GM21367 (cell line): Measurements from ENCODE around the gene AGPAT2.
"Not testable (repeated sequence)": the region's sequence is repeated elsewhere in the genome, so short reads cannot be mapped to it uniquely, and the experiment has no call there.

Experiments used
- ATAC-seq: cut with Tn5 transposase; IDR thresholded peaks from one replicate; pipeline ENCODE4 v1.9.1; 2021; ENCODE audit not compliant: unreplicated experiment

The AGPAT2 gene

DNA sequence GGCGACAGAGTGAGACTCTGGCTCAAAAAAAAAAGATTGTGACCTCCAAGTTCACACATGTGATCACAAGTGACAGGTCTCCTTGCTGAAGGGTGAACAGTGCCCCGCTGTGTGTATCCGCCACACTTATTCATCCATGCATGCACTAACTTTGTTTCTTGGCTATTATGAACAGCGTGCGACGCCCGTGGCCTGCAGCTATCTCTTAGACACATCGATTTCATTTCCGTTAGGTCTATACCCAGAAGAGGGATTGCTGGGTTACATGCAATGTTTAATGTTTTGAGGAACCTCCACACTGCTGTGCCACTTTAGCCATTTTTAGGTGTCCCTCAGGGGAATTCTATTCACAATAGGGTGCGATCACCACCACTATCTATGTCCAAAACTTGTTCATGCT, 36.6 kb downstream of the AGPAT2 start:
- ATAC-seq, result no peak

- no peak for ATAC-seq
Observed at GRCh38 chr9:136650021-136650420, 37.2 kb downstream of the AGPAT2 start.

- ATAC-seq, result no peak
Observed at GRCh38 chr9:136648751-136649150, 38.5 kb downstream of the AGPAT2 start.

DNA sequence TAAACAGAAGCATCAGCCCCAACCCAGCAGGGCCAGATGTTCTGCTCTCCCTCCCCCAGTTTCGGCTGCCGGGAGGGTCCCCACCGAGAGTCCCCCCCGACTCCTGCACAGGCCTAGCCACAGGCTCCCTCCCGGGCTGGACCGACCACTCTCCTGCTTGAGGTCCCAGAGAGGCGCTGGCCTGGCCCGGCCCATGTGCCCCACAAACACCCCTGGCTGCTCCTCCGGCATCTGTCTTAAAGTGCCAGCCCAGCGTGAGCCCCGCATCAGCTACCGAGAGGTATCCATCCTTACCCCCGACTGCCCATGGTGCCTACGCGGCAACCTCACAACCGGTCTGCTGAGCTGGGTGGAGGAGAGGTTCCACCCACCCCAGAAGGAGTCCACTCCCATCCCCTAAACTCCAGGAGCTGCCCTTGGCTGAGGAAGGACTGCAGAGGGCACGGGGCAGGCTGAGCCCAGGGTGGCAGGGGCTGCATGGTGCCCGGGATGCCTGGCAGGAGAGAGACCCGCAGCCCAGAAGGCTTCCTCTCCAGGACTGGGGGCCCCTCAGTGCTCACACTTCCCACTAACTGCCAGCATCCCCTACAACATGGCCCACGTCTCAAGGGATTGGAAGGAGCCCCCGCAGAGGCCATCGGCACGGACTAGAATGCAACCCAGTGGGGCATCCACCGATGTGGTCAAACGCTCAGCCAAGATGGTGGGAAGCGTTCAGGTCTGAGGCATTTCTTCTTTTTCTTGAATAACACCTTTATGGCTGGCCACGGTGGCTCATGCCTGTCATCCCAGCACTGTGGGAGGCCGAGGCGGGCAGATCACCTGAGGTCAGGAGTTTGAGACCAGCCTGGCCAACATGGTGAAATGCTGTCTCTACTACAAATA, 40.2 kb downstream of the AGPAT2 start:
- no peak for ATAC-seq

GRCh38 chr9:136645903-136646754, 41.1 kb downstream of the AGPAT2 start:
- no peak for ATAC-seq

DNA sequence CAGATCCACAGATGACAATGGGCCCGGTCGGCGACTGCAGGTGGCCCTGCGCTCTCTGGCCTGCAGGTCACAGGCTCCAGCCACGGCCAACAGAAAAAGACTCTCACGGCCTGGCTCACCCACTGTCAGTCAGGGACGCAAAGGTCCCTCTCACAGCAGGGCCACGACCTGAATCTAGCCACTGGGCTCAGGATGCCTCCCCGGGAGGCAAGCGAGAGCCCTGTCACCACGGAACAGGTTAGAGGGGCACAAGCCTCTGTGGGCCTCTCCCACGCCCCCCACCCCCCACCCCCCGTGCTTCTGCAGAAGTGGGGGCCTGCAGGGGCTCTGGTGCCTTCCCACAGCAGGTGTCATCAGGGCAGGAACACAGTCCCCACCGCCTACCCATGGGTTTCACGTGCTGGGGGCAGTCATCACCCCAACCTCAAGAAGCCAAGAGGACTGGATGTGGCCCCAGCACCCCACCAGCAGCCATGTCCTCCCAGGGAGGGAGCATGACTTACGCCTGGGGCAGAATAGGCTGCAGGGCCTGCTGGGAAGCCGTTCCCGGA, 41.8 kb downstream of the AGPAT2 start:
- ATAC-seq, result no peak

- no peak for ATAC-seq
Observed at GRCh38 chr9:136644593-136645351, 42.5 kb downstream of the AGPAT2 start.

DNA sequence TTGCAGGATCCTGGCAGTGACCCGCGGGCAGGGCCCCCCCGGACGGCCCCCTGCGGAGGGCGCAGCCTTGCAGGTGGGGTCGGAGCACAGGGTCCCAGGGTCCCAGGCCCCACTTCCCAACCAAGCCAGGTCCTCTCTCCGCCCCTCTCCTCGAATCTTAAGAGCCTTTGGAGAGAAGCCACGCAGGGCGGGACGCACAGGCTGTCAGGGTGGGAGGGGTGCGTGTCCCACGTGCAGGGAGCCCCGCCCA, 43.0 kb downstream of the AGPAT2 start:
- no peak for ATAC-seq

DNA sequence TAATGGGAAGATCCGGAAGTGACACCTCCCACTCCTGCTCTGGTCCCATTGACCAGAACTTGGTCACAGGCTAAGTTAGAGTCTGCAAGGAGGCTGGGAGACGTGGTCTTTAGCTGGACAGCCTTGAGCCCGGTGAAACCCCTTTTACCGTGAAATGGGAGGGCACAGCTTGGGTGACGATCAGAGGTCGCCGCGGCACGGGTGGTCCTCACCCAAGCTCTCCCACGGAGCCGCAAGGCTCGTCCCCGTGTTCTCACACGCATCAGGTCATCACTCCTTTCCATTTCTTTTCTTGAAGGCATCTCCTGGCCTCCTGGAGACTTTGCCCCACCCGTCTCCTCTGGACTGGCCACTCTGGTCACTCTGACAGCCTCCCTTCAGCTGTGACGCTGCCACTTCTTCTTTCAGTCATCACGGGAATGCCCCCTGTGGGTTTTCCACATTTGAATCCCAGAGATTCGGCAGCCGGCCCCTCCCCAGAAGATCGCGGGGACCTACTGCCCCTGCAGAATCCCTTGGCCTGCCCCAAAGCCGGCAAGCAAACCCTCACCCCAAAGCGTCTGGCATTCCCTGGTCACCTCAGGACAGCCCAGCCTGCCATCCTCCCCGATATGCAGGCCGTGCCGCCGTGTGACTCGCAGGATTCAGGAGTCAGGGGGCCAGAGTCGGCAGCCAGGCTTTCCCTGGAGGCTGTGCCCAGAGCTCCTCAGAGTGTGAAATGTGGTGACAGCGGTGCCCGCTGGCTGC, 43.5 kb downstream of the AGPAT2 start:
- ATAC-seq, result no peak

- no peak for ATAC-seq
Observed at GRCh38 chr9:136642439-136642921, 44.8 kb downstream of the AGPAT2 start.

- ATAC-seq, result no peak
Observed at GRCh38 chr9:136640171-136641111, 46.8 kb downstream of the AGPAT2 start.

GRCh38 chr9:136634904-136635303, 52.4 kb downstream of the AGPAT2 start:
- ATAC-seq, result no peak

GRCh38 chr9:136632491-136633106, 54.7 kb downstream of the AGPAT2 start:
- ATAC-seq, result not testable (repeated sequence)

- ATAC-seq, result not testable (repeated sequence)
Observed at GRCh38 chr9:136632072-136632471, 55.2 kb downstream of the AGPAT2 start.

GRCh38 chr9:136631038-136632000, 55.9 kb downstream of the AGPAT2 start:
- ATAC-seq, result no peak

GRCh38 chr9:136630662-136630992, 56.6 kb downstream of the AGPAT2 start:
- ATAC-seq, result no peak

GRCh38 chr9:136629879-136630661, 57.2 kb downstream of the AGPAT2 start:
- ATAC-seq, result no peak
